Measurements from ENCODE around the gene CHTOP.

DNA sequence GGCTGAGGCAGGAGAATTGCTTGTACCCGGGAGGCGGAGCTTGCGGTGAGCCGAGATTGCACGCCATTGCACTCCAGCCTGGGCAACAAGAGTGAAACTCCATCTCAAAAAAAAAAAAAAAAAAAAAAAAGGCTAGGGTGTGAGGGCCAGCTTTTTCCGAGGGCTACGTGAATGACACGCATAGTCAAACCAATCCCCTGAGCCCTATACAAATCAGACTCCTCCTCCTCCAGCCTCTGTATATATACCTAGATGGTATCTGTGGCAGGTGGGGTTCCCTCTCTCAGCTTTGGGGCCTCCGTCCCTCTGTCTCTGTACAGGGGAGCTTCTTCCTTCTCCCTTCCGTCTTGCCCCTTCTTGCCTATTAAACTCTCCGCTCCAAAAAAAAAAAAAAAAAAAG, 27.7 kb upstream of the CHTOP start:
- no peak for TF ChIP-seq EZH2 (IDR thresholded peaks at IDR 0.05; ENCODE audit: insufficient read depth, poor library complexity, severe bottlenecking)
- no peak for TF ChIP-seq EZH2phosphoT487 (IDR thresholded peaks at IDR 0.05; ENCODE audit: insufficient read depth, low read depth)

Data from GM23248 (cell line).